HepG2 (cell line): ENCODE data around the gene LRIG1. TPM values are rescaled to one million over a fixed set of nuclear protein-coding genes. Genes with fewer than 3 reads are reported as not detected.

Experiments
- ATAC-seq: fragments of 200-7000 bp; cut with Tn5 transposase; 3 replicates; pipeline ENCODE4 v1.9.1; 2020; ENCODE audit warnings: mild to moderate bottlenecking, moderate library complexity
- BruUV-seq: library from RNA; stranded (reverse); fragments of 400-500 nt; replicated peaks from 2 replicates; lab custom pipeline; 2021; lab: Mats Ljungman, UMichigan
- CTCF ChIA-PET: fragments of 300-600 bp; formaldehyde crosslinking; extraction: SDS; loops from one replicate; lab custom pipeline; 2021; ENCODE audit warnings: low total read pairs, inconsistent platforms, low intra/inter-chr PET ratio; lab: Yijun Ruan, JAX
- POLR2A ChIA-PET: fragments of 350-600 bp; sonication (Branson Sonifier 250); formaldehyde crosslinking; loops from one replicate; lab custom pipeline; 2020; ENCODE audit warnings: antibody characterized with exemption, inconsistent platforms; lab: Yijun Ruan, JAX
- DNase-seq: peaks from one replicate; pipeline ENCODE4 v3.0.0-alpha.2; 2015; ENCODE audit warnings: low spot score
- FAIRE-seq: peaks from 3 replicates; lab custom pipeline; 2011; peaks lifted over from hg19 to GRCh38; lab: Jason Lieb, UNC
- H2AFZ ChIP-seq: one replicate; pipeline ENCODE4 v1.6.1; 2011; ENCODE audit warnings: low read length, inconsistent platforms
- H3K27ac ChIP-seq: fragments of 300-600 bp; 3 replicates; pipeline ENCODE4 v1.8.0; 2011; ENCODE audit warnings: mixed run types, mild to moderate bottlenecking, mixed read lengths, low read length, inconsistent platforms; ENCODE audit not compliant: insufficient read depth; ENCODE audit errors: extremely low read length
- H3K27me3 ChIP-seq, 2 experiments: fragments of 200-600 bp in 1 of 2; 2 replicates in 1 of 2; 3 replicates in 1 of 2; pipeline versions ENCODE4 v1.6.0 to v1.8.0; 2011; ENCODE audit warnings: low read length in 2 of 2, mild to moderate bottlenecking in 2 of 2, moderate library complexity in 2 of 2, inconsistent platforms in 1 of 2; ENCODE audit not compliant: insufficient read depth in 2 of 2, control insufficient read depth in 1 of 2
- H3K36me3 ChIP-seq, 2 experiments: fragments of 200-600 bp in 1 of 2; replicated peaks in 1 of 2; 2 replicates in 1 of 2; 3 replicates in 1 of 2; pipeline versions ENCODE4 v1.5.1 to v1.8.0; 2011; ENCODE audit warnings: low read length in 2 of 2, inconsistent platforms in 1 of 2; ENCODE audit not compliant: insufficient read depth in 2 of 2, control insufficient read depth in 1 of 2
- H3K4me1 ChIP-seq: 2 replicates; pipeline ENCODE4 v1.5.1; 2012; ENCODE audit warnings: low read length, inconsistent platforms; ENCODE audit not compliant: insufficient read depth
- H3K4me2 ChIP-seq: 2 replicates; pipeline ENCODE4 v1.6.0; 2011; ENCODE audit warnings: low read depth, low read length, inconsistent platforms
- H3K4me3 ChIP-seq, 3 experiments: fragments of 200-600 bp in 1 of 3; sonication (generic), shearing (Covaris generic) in 1 of 3; replicated peaks in 1 of 3; 2 replicates each; pipeline ENCODE4 v1.5.1; 2011 to 2016; ENCODE audit warnings: low read length in 3 of 3, inconsistent platforms in 2 of 3, low read depth in 2 of 3, mild to moderate bottlenecking in 2 of 3, control low read depth in 1 of 3, mixed read lengths in 1 of 3; ENCODE audit not compliant: insufficient read depth in 1 of 3
- H3K79me2 ChIP-seq: one replicate; pipeline ENCODE4 v1.6.1; 2011; ENCODE audit warnings: low read length, inconsistent platforms; ENCODE audit not compliant: insufficient read depth
- H3K9ac ChIP-seq: 2 replicates; pipeline ENCODE4 v1.6.0; 2011; ENCODE audit warnings: mild to moderate bottlenecking, low read depth, low read length, inconsistent platforms; ENCODE audit not compliant: insufficient read depth
- H3K9me3 ChIP-seq: 2 replicates; pipeline ENCODE4 v1.5.1; 2012; ENCODE audit warnings: mild to moderate bottlenecking, low read length
- H4K20me1 ChIP-seq: 2 replicates; pipeline ENCODE4 v1.6.0; 2011; ENCODE audit warnings: inconsistent platforms, mild to moderate bottlenecking, low read length, moderate library complexity; ENCODE audit not compliant: insufficient read depth
- CCDC6 ChIP-seq: sonication (generic); formaldehyde crosslinking; IDR thresholded peaks from 2 replicates; pipeline ENCODE4 v1.8.1; 2022; ENCODE audit warnings: mild to moderate bottlenecking, missing genetic modification reagents, moderate library complexity
- CEBPZ ChIP-seq: IDR thresholded peaks from 2 replicates; pipeline ENCODE4 v1.6.1; 2012; ENCODE audit warnings: low read length, improper control_type of control experiment
- ELF4 ChIP-seq: sonication (generic); formaldehyde crosslinking; IDR thresholded peaks from 2 replicates; pipeline ENCODE4 v1.5.0; 2020; ENCODE audit warnings: missing genetic modification reagents, mild to moderate bottlenecking, moderate library complexity, borderline replicate concordance
- FOXP1 ChIP-seq, 2 experiments: fragments of 450-650 bp in 1 of 2; IDR thresholded peaks; 2 replicates each; pipeline ENCODE4 v1.6.1; 2017 to 2018; ENCODE audit warnings: antibody characterized with exemption in 1 of 2
- JARID2 ChIP-seq: sonication (generic); formaldehyde crosslinking; IDR thresholded peaks from 2 replicates; pipeline ENCODE4 v1.8.1; 2023; ENCODE audit warnings: missing genetic modification reagents, inconsistent platforms; ENCODE audit not compliant: insufficient replicate concordance
- JUN ChIP-seq: sonication (generic); formaldehyde crosslinking; IDR thresholded peaks from 2 replicates; pipeline ENCODE4 v1.4.0; 2020; ENCODE audit warnings: mild to moderate bottlenecking, missing genetic modification reagents
- ONECUT2 ChIP-seq: sonication (generic); formaldehyde crosslinking; IDR thresholded peaks from 2 replicates; pipeline ENCODE4 v1.4.0; 2020; ENCODE audit warnings: missing genetic modification reagents
- SOX6 ChIP-seq, 2 experiments: fragments of 450-650 bp in 1 of 2; sonication (generic) in 1 of 2; formaldehyde crosslinking in 1 of 2; IDR thresholded peaks; 2 replicates each; pipeline versions ENCODE4 v1.4.0 to v1.6.1; 2017 to 2020; ENCODE audit warnings: antibody characterized with exemption in 1 of 2, mild to moderate bottlenecking in 1 of 2, missing genetic modification reagents in 1 of 2
- SP2 ChIP-seq: sonication (generic); formaldehyde crosslinking; IDR thresholded peaks from 2 replicates; pipeline ENCODE4 v1.5.1; 2020; ENCODE audit warnings: mild to moderate bottlenecking, missing genetic modification reagents
- STAG1 ChIP-seq: sonication (generic); formaldehyde crosslinking; IDR thresholded peaks from 2 replicates; pipeline ENCODE4 v1.4.0; 2020; ENCODE audit warnings: missing genetic modification reagents
- TP53 ChIP-seq: sonication (generic); formaldehyde crosslinking; conservative IDR thresholded peaks from 2 replicates; pipeline ENCODE4 v1.4.0; 2020; ENCODE audit warnings: missing genetic modification reagents
- ZIK1 ChIP-seq: sonication (generic); formaldehyde crosslinking; IDR thresholded peaks from 2 replicates; pipeline ENCODE4 v1.5.0; 2020; ENCODE audit warnings: mild to moderate bottlenecking, low read depth, missing genetic modification reagents, borderline replicate concordance
- ZKSCAN8 ChIP-seq: IDR thresholded peaks from 2 replicates; pipeline ENCODE4 v1.6.1; 2016; ENCODE audit warnings: borderline replicate concordance, missing genetic modification reagents, missing compliant biosample characterization
- ZNF10 ChIP-seq: sonication (generic); formaldehyde crosslinking; IDR thresholded peaks from 2 replicates; pipeline ENCODE4 v1.4.0; 2020; ENCODE audit warnings: mild to moderate bottlenecking, low read depth, missing genetic modification reagents, borderline replicate concordance
- ZNF276 ChIP-seq: sonication (generic); formaldehyde crosslinking; IDR thresholded peaks from 2 replicates; pipeline ENCODE4 v1.4.0; 2020; ENCODE audit warnings: mild to moderate bottlenecking, low read depth, missing genetic modification reagents
- ZNF282 ChIP-seq: fragments of 450-650 bp; IDR thresholded peaks from 2 replicates; pipeline ENCODE4 v1.6.1; 2018; ENCODE audit not compliant: partially characterized antibody
- ZNF577 ChIP-seq: sonication (generic); formaldehyde crosslinking; IDR thresholded peaks from 2 replicates; pipeline ENCODE4 v1.4.0; 2020; ENCODE audit warnings: mild to moderate bottlenecking, low read depth, missing genetic modification reagents, borderline replicate concordance
- ZNF720 ChIP-seq: sonication (generic); formaldehyde crosslinking; IDR thresholded peaks from 2 replicates; pipeline ENCODE4 v1.4.0; 2020; ENCODE audit warnings: missing genetic modification reagents
- ZNF770 ChIP-seq: sonication (generic); formaldehyde crosslinking; IDR thresholded peaks from 2 replicates; pipeline ENCODE4 v1.5.0; 2020; ENCODE audit warnings: mild to moderate bottlenecking, missing genetic modification reagents
- WGBS: methylation state at CpG from one replicate; pipeline ENCODE4 v1.1.6; 2017; ENCODE audit warnings: low lambda C conversion rate; 5-methylcytosine and 5-hydroxymethylcytosine counted together
- in situ Hi-C: cut with HindIII; loops from 2 replicates; pipeline ENCODE4 v1.10.0; 2017; ENCODE audit warnings: low pct_unique_long_range_greater_than_20kb; ENCODE audit not compliant: extremely low pct_ligation_motif_present
- intact Hi-C: fragments of 100-400 bp; cut with micrococcal nuclease; formaldehyde crosslinking; loops from one replicate; pipeline ENCODE4 v1.10.0; 2022; ENCODE audit not compliant: unreplicated experiment
- polyA plus RNA-seq, 8 experiments: library from polyadenylated mRNA; depleted of rRNA in 3 of 8; stranded (reverse) in 7 of 8; unstranded in 1 of 8; fragments of >200 nt; fragmentation: Illumina TruSeq in 4 of 8; extraction: Trizol in 4 of 8; gene quantifications; 2 replicates each; pipeline versions ENCODE4 v1.2.1 to v1.2.3, GENCODE V29; 2011 to 2016; ENCODE audit warnings: low read depth in 4 of 8, missing spikeins in 1 of 8, mixed read lengths in 1 of 8; ENCODE audit not compliant: insufficient read depth in 1 of 8
- total RNA-seq, 5 experiments: library from RNA; depleted of rRNA; stranded (reverse); fragments of >200 nt; fragmentation: Illumina TruSeq; extraction: Trizol; gene quantifications; 2 replicates each; pipeline ENCODE4 v1.2.3, GENCODE V29; 2016; ENCODE audit warnings: low read depth in 1 of 5

Gene LRIG1
- total and polyA plus RNA-seq, 2 of the 13 experiments (the other 11 are each of a cell fraction or from before 2014, with no cell fraction given): 17.8 to 24.8 TPM

GRCh38 chr3:66344391-66344811 is 156.4 kb downstream of the LRIG1 start:
- no peak for FAIRE-seq
- TF ChIP-seq ZNF10 (CRISPR knock-in tag) (no peak), ELF4 (CRISPR knock-in tag) (no peak), FOXP1 (IDR thresholded peaks at IDR 0.05) (no peak), FOXP1 (CRISPR knock-in tag; IDR thresholded peaks at IDR 0.05) (no peak), ZIK1 (CRISPR knock-in tag) (no peak), ZNF276 (CRISPR knock-in tag) (no peak), JUN (CRISPR knock-in tag) (no peak), ZNF282 (no peak), CCDC6 (no peak), ZKSCAN8 (CRISPR knock-in tag) (no peak), CEBPZ (no peak), SOX6 (IDR thresholded peaks at IDR 0.05) (no peak), SOX6 (CRISPR knock-in tag; IDR thresholded peaks at IDR 0.05) (peak; percentile 77), ONECUT2 (no peak), ZNF720 (CRISPR knock-in tag) (no peak), SP2 (CRISPR knock-in tag) (no peak), TP53 (CRISPR knock-in tag) (no peak), JARID2 (no peak), STAG1 (CRISPR knock-in tag) (no peak), ZNF577 (CRISPR knock-in tag) (no peak), ZNF770 (CRISPR knock-in tag) (peak; percentile 37; the same call in 1 of the 2 replicates)

More at GRCh38 chr3:66344391-66344811, 156.4 kb downstream of the LRIG1 start:
- Histone ChIP-seq H3K79me2 (no peaks in the 10 kb centered on the region), H3K4me2 (no peak overlapping the region), H3K36me3 (peaks cover 0 to 2% of the 10 kb centered on the region in 2 experiments; a peak in 1 of 5 replicates), H3K27me3 (no peaks in the 10 kb centered on the region), H3K27ac (no peak overlapping the region), H2AFZ (no peak overlapping the region), H3K4me1 (peaks cover 18% of the 10 kb centered on the region), H4K20me1 (no peaks in the 10 kb centered on the region), H3K9ac (no peak overlapping the region), H3K9me3 (no peaks in the 10 kb centered on the region), H3K4me3 (no peak overlapping the region)
- peak; percentile 66 for ATAC-seq
- peak; percentile 50 for DNase-seq
- ChIA-PET CTCF (no interaction called here), POLR2A (no interaction called here)
- no TSS peak for BruUV-seq
- intact Hi-C loops (loop anchor here (5.0 kb wide), 1 partner anchor 52 kb away; no protein-coding TSS in a partner anchor), in situ Hi-C loops (no loop called here)
- 86% methylated on average over 9 of the region's 9 CpGs for WGBS
